GM23248 (cell line): ENCODE measurements around the gene IGFN1.

Source experiments
- EZH2 ChIP-seq: fragments of 200-600 bp; sonication (generic); IDR thresholded peaks from 2 replicates; pipeline ENCODE4 v1.6.1; 2018; ENCODE audit warnings: antibody characterized with exemption, mild to moderate bottlenecking; ENCODE audit not compliant: insufficient read depth, poor library complexity, severe bottlenecking
- EZH2phosphoT487 ChIP-seq: fragments of 200-600 bp; sonication (generic); IDR thresholded peaks from 2 replicates; pipeline ENCODE4 v1.6.1; 2018; ENCODE audit warnings: antibody characterized with exemption, moderate library complexity, mild to moderate bottlenecking, low read depth; ENCODE audit not compliant: insufficient read depth

DNA sequence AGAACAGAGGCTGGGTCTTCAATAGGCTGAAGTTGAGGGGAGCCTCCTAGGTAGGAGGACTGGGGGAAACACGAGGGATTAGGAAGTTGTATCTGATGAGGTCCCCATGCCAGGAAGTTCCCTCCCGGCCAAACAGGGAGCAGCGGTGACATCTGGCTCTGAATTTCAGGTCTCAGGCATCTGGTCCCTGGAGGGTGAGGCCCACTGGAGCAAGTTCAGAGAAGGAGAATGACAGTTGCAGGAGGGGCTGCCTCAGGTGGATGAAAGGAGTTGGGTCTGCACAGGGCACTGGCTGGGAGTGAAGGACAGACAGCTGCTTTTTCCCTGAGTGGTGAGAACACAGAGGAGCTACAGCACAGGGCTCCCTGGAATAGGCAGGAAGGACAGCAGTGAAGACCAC, 45.5 kb upstream of the IGFN1 start:
- no peak for TF ChIP-seq EZH2phosphoT487
- no peak for TF ChIP-seq EZH2
